ENCODE data around the gene ZDHHC3.

DNA sequence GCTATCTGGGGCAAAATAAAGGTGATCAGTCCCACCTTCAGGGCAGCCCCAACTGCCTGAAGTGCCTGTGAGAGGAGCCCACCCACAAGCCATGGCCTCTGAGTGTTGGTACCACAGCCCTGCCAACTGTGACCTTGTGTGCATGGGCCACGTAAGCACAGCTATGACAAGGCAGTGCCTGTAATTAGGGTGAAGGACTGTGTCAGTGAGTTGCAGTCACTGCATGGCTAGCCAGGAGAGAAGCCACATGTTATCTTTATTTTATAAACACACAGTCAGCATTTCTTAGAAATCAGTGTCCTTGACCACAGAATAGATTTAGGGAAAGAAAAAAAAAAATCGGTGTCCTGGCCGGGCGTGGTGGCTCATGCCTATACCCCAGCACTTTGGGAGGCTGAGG is 24.8 kb upstream of the ZDHHC3 start:
- TF ChIP-seq POLR2A (IDR thresholded peaks at IDR 0.05): no peak
- TF ChIP-seq, protein P1, sequence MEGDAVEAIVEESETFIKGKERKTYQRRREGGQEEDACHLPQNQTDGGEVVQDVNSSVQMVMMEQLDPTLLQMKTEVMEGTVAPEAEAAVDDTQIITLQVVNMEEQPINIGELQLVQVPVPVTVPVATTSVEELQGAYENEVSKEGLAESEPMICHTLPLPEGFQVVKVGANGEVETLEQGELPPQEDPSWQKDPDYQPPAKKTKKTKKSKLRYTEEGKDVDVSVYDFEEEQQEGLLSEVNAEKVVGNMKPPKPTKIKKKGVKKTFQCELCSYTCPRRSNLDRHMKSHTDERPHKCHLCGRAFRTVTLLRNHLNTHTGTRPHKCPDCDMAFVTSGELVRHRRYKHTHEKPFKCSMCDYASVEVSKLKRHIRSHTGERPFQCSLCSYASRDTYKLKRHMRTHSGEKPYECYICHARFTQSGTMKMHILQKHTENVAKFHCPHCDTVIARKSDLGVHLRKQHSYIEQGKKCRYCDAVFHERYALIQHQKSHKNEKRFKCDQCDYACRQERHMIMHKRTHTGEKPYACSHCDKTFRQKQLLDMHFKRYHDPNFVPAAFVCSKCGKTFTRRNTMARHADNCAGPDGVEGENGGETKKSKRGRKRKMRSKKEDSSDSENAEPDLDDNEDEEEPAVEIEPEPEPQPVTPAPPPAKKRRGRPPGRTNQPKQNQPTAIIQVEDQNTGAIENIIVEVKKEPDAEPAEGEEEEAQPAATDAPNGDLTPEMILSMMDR (IDR thresholded peaks at IDR 0.05): no peak

Measured in breast epithelium (tissue), 3 donors.